Neural progenitor cell (in vitro differentiated cells): Measurements from ENCODE around the gene SURF4.

Experiments
- CTCF ChIP-seq: fragments of 200-600 bp; sonication (generic); IDR thresholded peaks from 2 replicates; pipeline ENCODE4 v1.5.1; 2017; ENCODE audit warnings: antibody characterized with exemption, mild to moderate bottlenecking
- EZH2 ChIP-seq: fragments of 200-600 bp; sonication (generic); IDR thresholded peaks from 2 replicates; pipeline ENCODE4 v1.6.1; 2017; ENCODE audit warnings: antibody characterized with exemption, mild to moderate bottlenecking, moderate library complexity
- EZH2phosphoT487 ChIP-seq: fragments of 200-600 bp; sonication (generic); IDR thresholded peaks from 2 replicates; pipeline ENCODE4 v1.6.1; 2017; ENCODE audit warnings: antibody characterized with exemption

GRCh38 chr9:133369422-133369821 lies 6.4 kb downstream of the SURF4 start:
- TF ChIP-seq CTCF, result no peak
- TF ChIP-seq EZH2, result no peak
- no peak for TF ChIP-seq EZH2phosphoT487
